GM12865 (cell line): ENCODE data around the gene SF3A1.

ENCODE experiments used
- DNase-seq: peaks from one replicate; pipeline ENCODE4 v3.0.0; 2010; ENCODE audit warnings: low read depth
- H3K4me3 ChIP-seq: 2 replicates; pipeline ENCODE4 v1.5.1; 2011; ENCODE audit warnings: mild to moderate bottlenecking, low read depth, low read length, control low read depth
- TF ChIP-seq, protein P1 (sequence below): IDR thresholded peaks from 2 replicates; pipeline ENCODE4 v1.5.1; 2011; ENCODE audit warnings: low read length, control low read depth, low read depth, inconsistent platforms; ENCODE audit not compliant: insufficient read depth; ENCODE audit errors: missing control alignments

SF3A1 gene

DNA sequence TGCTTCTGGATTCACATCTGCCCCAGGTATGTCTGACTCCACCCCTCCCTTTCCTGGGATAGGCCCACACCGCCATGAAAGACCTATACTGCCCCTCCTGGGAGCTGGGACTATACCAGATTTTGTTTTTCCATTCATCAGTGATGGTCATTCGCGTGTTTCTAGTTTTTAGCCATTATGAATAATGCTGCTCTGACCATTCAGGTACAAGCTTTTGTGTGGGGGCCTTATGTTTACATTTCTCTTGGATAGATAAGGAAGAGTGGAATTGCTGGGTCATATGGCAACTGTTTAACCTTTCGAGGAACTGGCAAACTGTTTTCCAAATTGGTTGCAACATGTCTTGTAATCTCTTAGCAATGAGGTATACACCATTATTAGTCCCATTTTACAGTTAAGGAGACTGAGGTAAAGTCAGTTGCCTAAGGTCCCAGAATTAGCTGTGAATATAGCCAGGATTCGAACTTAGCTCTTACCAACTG, 28.8 kb downstream of the SF3A1 start:
- TF ChIP-seq, protein P1, sequence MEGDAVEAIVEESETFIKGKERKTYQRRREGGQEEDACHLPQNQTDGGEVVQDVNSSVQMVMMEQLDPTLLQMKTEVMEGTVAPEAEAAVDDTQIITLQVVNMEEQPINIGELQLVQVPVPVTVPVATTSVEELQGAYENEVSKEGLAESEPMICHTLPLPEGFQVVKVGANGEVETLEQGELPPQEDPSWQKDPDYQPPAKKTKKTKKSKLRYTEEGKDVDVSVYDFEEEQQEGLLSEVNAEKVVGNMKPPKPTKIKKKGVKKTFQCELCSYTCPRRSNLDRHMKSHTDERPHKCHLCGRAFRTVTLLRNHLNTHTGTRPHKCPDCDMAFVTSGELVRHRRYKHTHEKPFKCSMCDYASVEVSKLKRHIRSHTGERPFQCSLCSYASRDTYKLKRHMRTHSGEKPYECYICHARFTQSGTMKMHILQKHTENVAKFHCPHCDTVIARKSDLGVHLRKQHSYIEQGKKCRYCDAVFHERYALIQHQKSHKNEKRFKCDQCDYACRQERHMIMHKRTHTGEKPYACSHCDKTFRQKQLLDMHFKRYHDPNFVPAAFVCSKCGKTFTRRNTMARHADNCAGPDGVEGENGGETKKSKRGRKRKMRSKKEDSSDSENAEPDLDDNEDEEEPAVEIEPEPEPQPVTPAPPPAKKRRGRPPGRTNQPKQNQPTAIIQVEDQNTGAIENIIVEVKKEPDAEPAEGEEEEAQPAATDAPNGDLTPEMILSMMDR = no peak
- peak overlapping the region; percentile 94 for H3K4me3 ChIP-seq
- DNase-seq = no peak

GRCh38 chr22:30326706-30327362, 29.9 kb downstream of the SF3A1 start, which contains the start of gene TBC1D10A:
Gene TBC1D10A, minus strand, starts transcription at chr22:30326941. Its CDS starts 60 bp downstream, at chr22:30326881.
- peak; percentile 98 for DNase-seq
- TF ChIP-seq, protein P1 = no peak
- peak within 1 kb of the TSS; percentile 94 for H3K4me3 ChIP-seq

DNA sequence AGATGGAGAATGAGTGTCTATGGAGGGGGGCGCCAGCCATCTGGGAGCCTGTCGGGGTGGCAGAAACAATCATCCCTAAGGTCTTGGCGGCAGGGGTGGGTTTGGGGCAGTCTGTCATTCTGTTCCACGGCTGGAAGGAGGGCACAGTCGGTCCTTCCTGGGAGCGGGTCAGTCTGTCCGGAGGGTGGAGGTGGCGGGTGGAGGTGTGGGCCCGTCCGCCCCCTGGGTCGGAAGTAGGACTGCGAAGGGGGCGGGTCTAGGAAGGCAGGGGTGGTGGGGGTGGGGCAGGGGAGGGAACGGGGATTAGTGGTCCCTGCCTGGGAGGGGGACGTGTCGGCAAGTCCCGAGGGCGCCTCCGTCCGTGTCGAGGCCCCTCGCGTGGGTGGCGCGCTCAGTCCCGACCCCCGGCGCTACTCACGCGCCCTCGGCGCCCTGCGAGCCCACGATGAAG, 30.4 kb downstream of the SF3A1 start:
- peak; percentile 57 for DNase-seq
- peak overlapping the region; percentile 90 for H3K4me3 ChIP-seq
- TF ChIP-seq, protein P1 = no peak

GRCh38 chr22:30325724-30326254, 30.9 kb downstream of the SF3A1 start:
- no peak for DNase-seq
- peak overlapping the region; percentile 90 for H3K4me3 ChIP-seq
- TF ChIP-seq, protein P1 = no peak

GRCh38 chr22:30325065-30325720, 31.5 kb downstream of the SF3A1 start:
- peak overlapping the region; percentile 90 for H3K4me3 ChIP-seq
- no peak for DNase-seq
- TF ChIP-seq, protein P1 = no peak

DNA sequence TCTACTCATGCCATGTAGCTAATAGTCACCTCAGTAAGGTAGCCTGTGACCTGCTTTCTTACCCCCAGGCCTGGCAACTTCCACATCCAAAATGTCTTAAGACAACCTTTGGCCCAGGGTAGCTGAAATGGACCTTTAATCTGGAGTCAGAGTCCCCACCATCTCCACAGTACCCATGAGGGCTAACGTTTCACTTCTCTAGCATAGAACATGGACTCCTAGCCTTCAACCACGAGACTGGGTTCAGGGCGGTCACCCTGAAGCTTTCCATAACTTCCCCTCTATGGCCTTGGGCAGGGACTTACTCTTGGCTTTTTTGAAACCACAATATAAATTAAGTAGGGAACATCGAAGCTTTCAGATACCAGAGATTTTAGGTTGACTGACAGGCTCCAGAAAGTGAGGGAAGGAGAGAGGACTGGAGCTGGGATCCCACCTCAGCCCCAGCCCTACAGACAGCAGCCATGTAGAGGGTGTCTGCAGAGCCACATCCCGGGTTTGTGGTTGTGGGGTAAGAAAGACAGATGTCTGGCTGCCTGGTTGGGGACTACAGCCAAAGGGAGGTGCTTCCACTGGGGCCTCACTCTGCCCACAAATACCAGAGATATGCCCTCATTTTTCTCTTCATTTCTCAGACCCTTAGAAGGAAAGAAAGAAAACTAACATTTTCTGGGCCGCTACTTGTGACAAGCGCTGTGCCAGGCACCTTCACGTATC, 32.5 kb downstream of the SF3A1 start:
- DNase-seq = peak; percentile 23
- H3K4me3 ChIP-seq = peak overlapping the region; percentile 90
- TF ChIP-seq, protein P1 = no peak
